Tibial artery (tissue), 4 donors: ENCODE data around the gene SKOR2.

ENCODE experiments used
- DNase-seq, 2 donors: peaks; one replicate each; pipeline ENCODE4 v3.0.0-alpha.2; 2019
- H3K27ac ChIP-seq, 2 donors: fragments of 200-600 bp; sonication (generic) in 1 of 2; 1 replicate in 1 of 2; 2 replicates in 1 of 2; pipeline ENCODE4 v1.5.1; 2018 to 2019; ENCODE audit warnings: mild to moderate bottlenecking in 1 of 2
- H3K27me3 ChIP-seq, 2 donors: fragments of 200-600 bp; sonication (generic) in 1 of 2; one replicate each; pipeline versions ENCODE4 v1.5.1 to v1.6.0; 2016 to 2019
- H3K36me3 ChIP-seq, 3 donors: fragments of 200-600 bp; sonication (generic) in 2 of 3; one replicate each; pipeline ENCODE4 v1.5.1; 2016 to 2019; ENCODE audit warnings: mild to moderate bottlenecking in 2 of 3
- H3K4me1 ChIP-seq, 4 donors: fragments of 200-600 bp; sonication (generic) in 2 of 4; 1 replicate in 3 of 4; 2 replicates in 1 of 4; pipeline ENCODE4 v1.5.1; 2016 to 2019
- H3K4me3 ChIP-seq, 2 donors: fragments of 200-600 bp; sonication (generic) in 1 of 2; 1 replicate in 1 of 2; 2 replicates in 1 of 2; pipeline ENCODE4 v1.5.1; 2018 to 2019; ENCODE audit warnings: mild to moderate bottlenecking in 2 of 2
- H3K9me3 ChIP-seq, 3 donors: fragments of 200-600 bp; sonication (generic) in 1 of 3; one replicate each; pipeline ENCODE4 v1.5.1; 2016 to 2019
- CTCF ChIP-seq, 2 experiments: fragments of 200-600 bp in 1 of 2; fragments of 450-650 bp in 1 of 2; IDR thresholded peaks; one replicate each; pipeline ENCODE4 v1.5.1; 2017 to 2019; ENCODE audit warnings: antibody characterized with exemption in 2 of 2, mild to moderate bottlenecking in 1 of 2, moderate library complexity in 1 of 2
- intact Hi-C: fragments of 100-400 bp; cut with DNase I; formaldehyde crosslinking; loops from one replicate; pipeline ENCODE4 v1.15.0; 2023; ENCODE audit warnings: low total_unique reads

Gene SKOR2

GRCh38 chr18:47251289-47252120, at the start of gene SKOR2:
TSS of gene SKOR2 (minus strand) at chr18:47251660. CDS start at chr18:47249183, 2,477 bp downstream.
- Histone ChIP-seq H3K9me3 (no peaks in the 10 kb centered on the region), H3K4me1 (peaks cover 0 to 32% (median 7%) of the 10 kb centered on the region in 4 donors), H3K27ac (no peak within 1 kb of the TSS), H3K36me3 (no peaks in the 10 kb centered on the region), H3K27me3 (peaks cover 0 to 99% of the 10 kb centered on the region in 2 donors), H3K4me3 (no peak within 1 kb of the TSS)
- no peak for DNase-seq
- intact Hi-C loops: no loop called here
- TF ChIP-seq CTCF (IDR thresholded peaks at IDR 0.05): no peak

GRCh38 chr18:47296462-47296861, 45.0 kb upstream of the SKOR2 start:
- H3K4me3 ChIP-seq: no peak overlapping the region
- H3K27ac ChIP-seq: no peak overlapping the region
- no peaks in the 10 kb centered on the region for H3K9me3 ChIP-seq
- intact Hi-C loops: no loop called here
- peaks cover 0 to 3% of the 10 kb centered on the region in 2 donors for H3K27me3 ChIP-seq
- DNase-seq: no peak
- TF ChIP-seq CTCF (IDR thresholded peaks at IDR 0.05): no peak
- no peaks in the 10 kb centered on the region for H3K36me3 ChIP-seq
- no peaks in the 10 kb centered on the region for H3K4me1 ChIP-seq

- H3K27ac ChIP-seq: no peak overlapping the region
- no peaks in the 10 kb centered on the region for H3K36me3 ChIP-seq
- no peaks in the 10 kb centered on the region for H3K4me1 ChIP-seq
- no peaks in the 10 kb centered on the region for H3K9me3 ChIP-seq
- intact Hi-C loops: no loop called here
- DNase-seq: no peak
- no peak overlapping the region for H3K4me3 ChIP-seq
- peaks cover 0 to 5% of the 10 kb centered on the region in 2 donors for H3K27me3 ChIP-seq
- no peak for TF ChIP-seq CTCF (IDR thresholded peaks at IDR 0.05)
Observed at GRCh38 chr18:47294801-47295200, 43.3 kb upstream of the SKOR2 start.

- Histone ChIP-seq H3K4me3 (no peak overlapping the region), H3K27me3 (peaks cover 0 to 11% of the 10 kb centered on the region in 2 donors), H3K9me3 (no peaks in the 10 kb centered on the region), H3K27ac (no peak overlapping the region), H3K36me3 (no peaks in the 10 kb centered on the region), H3K4me1 (no peaks in the 10 kb centered on the region)
- no peak for TF ChIP-seq CTCF (IDR thresholded peaks at IDR 0.05)
- DNase-seq: no peak
- intact Hi-C loops: no loop called here
Observed at GRCh38 chr18:47288741-47289140, 37.3 kb upstream of the SKOR2 start.

- TF ChIP-seq CTCF (IDR thresholded peaks at IDR 0.05): no peak
- H3K9me3 ChIP-seq: no peaks in the 10 kb centered on the region
- DNase-seq: no peak
- H3K4me1 ChIP-seq: no peaks in the 10 kb centered on the region
- H3K27me3 ChIP-seq: peaks cover 0 to 11% of the 10 kb centered on the region in 2 donors
- intact Hi-C loops: no loop called here
- H3K27ac ChIP-seq: no peak overlapping the region
- no peak overlapping the region for H3K4me3 ChIP-seq
- no peaks in the 10 kb centered on the region for H3K36me3 ChIP-seq
Observed at GRCh38 chr18:47287911-47288585, 36.6 kb upstream of the SKOR2 start.
